Activated CD4-positive, alpha-beta T cell treated with anti-CD3 and anti-CD28 coated beads, Interleukin-2, amount 10 ng/mL, durations not matched to agents 7 days and 5 days (primary cell): ENCODE results near the gene NCAM2. TPM values are rescaled to one million over a fixed set of nuclear protein-coding genes. Genes with fewer than 3 reads are reported as not detected.

Experiments
- CTCF ChIA-PET: fragments of 350-600 bp; sonication (Branson Sonifier 250); formaldehyde crosslinking; loops from one replicate; lab custom pipeline; 2021; ENCODE audit warnings: antibody characterized with exemption; lab: Charles Lee
- POLR2A ChIA-PET: fragments of 350-600 bp; sonication (Branson Sonifier 250); formaldehyde crosslinking; loops from one replicate; lab custom pipeline; 2021; ENCODE audit warnings: antibody characterized with exemption; lab: Charles Lee
- DNase-seq: peaks from one replicate; pipeline ENCODE4 v3.0.0-alpha.2; 2020
- H3K27ac Mint-ChIP-seq: one replicate; pipeline ENCODE4 v1.8.0; 2021; ENCODE audit warnings: mild to moderate bottlenecking, moderate library complexity, mixed read lengths
- H3K27me3 Mint-ChIP-seq: one replicate; pipeline ENCODE4 v1.8.0; 2021; ENCODE audit warnings: mixed read lengths
- H3K36me3 Mint-ChIP-seq: one replicate; pipeline ENCODE4 v1.8.0; 2021; ENCODE audit warnings: low read depth, mixed read lengths
- H3K4me1 Mint-ChIP-seq: one replicate; pipeline ENCODE4 v1.8.0; 2021; ENCODE audit warnings: mixed read lengths
- H3K4me3 Mint-ChIP-seq: one replicate; pipeline ENCODE4 v1.8.0; 2021; ENCODE audit warnings: mild to moderate bottlenecking, moderate library complexity, mixed read lengths
- H3K9me3 Mint-ChIP-seq: one replicate; pipeline ENCODE4 v1.8.0; 2021; ENCODE audit warnings: mixed read lengths
- total RNA-seq, 2 experiments: library from RNA; stranded (reverse); gene quantifications; one replicate each; pipeline ENCODE4 v1.2.3, GENCODE V29; 2021

NCAM2 gene
- total RNA-seq, 2 experiments from 2014 or later: not detected

- no peak overlapping the region for H3K4me3 Mint-ChIP-seq
These were observed 297.1 kb downstream of the NCAM2 start for GRCh38 chr21:21295303-21295702.

GRCh38 chr21:21297211-21297610 is 299.0 kb downstream of the NCAM2 start:
- Mint-ChIP-seq H3K9me3 (no peaks in the 10 kb centered on the region), H3K27me3 (no peaks in the 10 kb centered on the region), H3K4me3 (no peak overlapping the region), H3K36me3 (no peaks in the 10 kb centered on the region), H3K27ac (no peak overlapping the region), H3K4me1 (no peaks in the 10 kb centered on the region)
- POLR2A ChIA-PET: no interaction called here
- DNase-seq: no peak
- CTCF ChIA-PET: no interaction called here

More at GRCh38 chr21:21295303-21295702, 297.1 kb downstream of the NCAM2 start:
- Mint-ChIP-seq H3K36me3 (no peaks in the 10 kb centered on the region), H3K27me3 (no peaks in the 10 kb centered on the region), H3K4me1 (no peaks in the 10 kb centered on the region), H3K9me3 (no peaks in the 10 kb centered on the region), H3K27ac (no peak overlapping the region)
- DNase-seq: no peak
- ChIA-PET CTCF (no interaction called here), POLR2A (no interaction called here)

- ChIA-PET POLR2A (no interaction called here), CTCF (no interaction called here)
- Mint-ChIP-seq H3K4me1 (no peaks in the 10 kb centered on the region), H3K27me3 (no peaks in the 10 kb centered on the region), H3K36me3 (no peaks in the 10 kb centered on the region), H3K9me3 (no peaks in the 10 kb centered on the region), H3K27ac (no peak overlapping the region), H3K4me3 (no peak overlapping the region)
- no peak for DNase-seq
These were observed 302.8 kb downstream of the NCAM2 start for GRCh38 chr21:21301013-21301412.

GRCh38 chr21:21309510-21309909 is 311.3 kb downstream of the NCAM2 start:
- POLR2A ChIA-PET: no interaction called here
- Mint-ChIP-seq H3K27ac (no peak overlapping the region), H3K27me3 (no peaks in the 10 kb centered on the region), H3K9me3 (no peaks in the 10 kb centered on the region), H3K4me1 (no peaks in the 10 kb centered on the region), H3K4me3 (no peak overlapping the region), H3K36me3 (no peaks in the 10 kb centered on the region)
- DNase-seq: no peak
- CTCF ChIA-PET: no interaction called here

GRCh38 chr21:21324297-21324696 is 326.1 kb downstream of the NCAM2 start:
- Mint-ChIP-seq H3K36me3 (no peaks in the 10 kb centered on the region), H3K4me3 (no peak overlapping the region), H3K27me3 (no peaks in the 10 kb centered on the region), H3K4me1 (no peaks in the 10 kb centered on the region), H3K27ac (no peak overlapping the region), H3K9me3 (no peaks in the 10 kb centered on the region)
- DNase-seq: no peak
- ChIA-PET CTCF (no interaction called here), POLR2A (no interaction called here)

- POLR2A ChIA-PET: no interaction called here
These were observed 334.3 kb downstream of the NCAM2 start for GRCh38 chr21:21332492-21332891.

GRCh38 chr21:21341041-21341440 is 342.8 kb downstream of the NCAM2 start:
- no peak for DNase-seq
- ChIA-PET POLR2A (no interaction called here), CTCF (no interaction called here)
- no peak overlapping the region for H3K4me3 Mint-ChIP-seq
- H3K9me3 Mint-ChIP-seq: peaks cover 15% of the 10 kb centered on the region
- H3K4me1 Mint-ChIP-seq: no peaks in the 10 kb centered on the region
- H3K27ac Mint-ChIP-seq: no peak overlapping the region
- H3K27me3 Mint-ChIP-seq: no peaks in the 10 kb centered on the region
- H3K36me3 Mint-ChIP-seq: no peaks in the 10 kb centered on the region

More at GRCh38 chr21:21332492-21332891, 334.3 kb downstream of the NCAM2 start:
- no peaks in the 10 kb centered on the region for H3K36me3 Mint-ChIP-seq
- H3K27me3 Mint-ChIP-seq: no peaks in the 10 kb centered on the region
- H3K4me1 Mint-ChIP-seq: no peaks in the 10 kb centered on the region
- H3K27ac Mint-ChIP-seq: no peak overlapping the region
- CTCF ChIA-PET: no interaction called here
- H3K4me3 Mint-ChIP-seq: no peak overlapping the region
- DNase-seq: no peak
- H3K9me3 Mint-ChIP-seq: no peaks in the 10 kb centered on the region

- no peaks in the 10 kb centered on the region for H3K36me3 Mint-ChIP-seq
- CTCF ChIA-PET: no interaction called here
- peaks cover 23% of the 10 kb centered on the region for H3K9me3 Mint-ChIP-seq
- POLR2A ChIA-PET: no interaction called here
- H3K4me1 Mint-ChIP-seq: no peaks in the 10 kb centered on the region
- no peak for DNase-seq
- H3K4me3 Mint-ChIP-seq: no peak overlapping the region
- no peak overlapping the region for H3K27ac Mint-ChIP-seq
- H3K27me3 Mint-ChIP-seq: no peaks in the 10 kb centered on the region
These were observed 347.1 kb downstream of the NCAM2 start for GRCh38 chr21:21345296-21345695.

GRCh38 chr21:21345872-21346271 is 347.7 kb downstream of the NCAM2 start:
- CTCF ChIA-PET: no interaction called here
- Mint-ChIP-seq H3K9me3 (peaks cover 23% of the 10 kb centered on the region), H3K27me3 (no peaks in the 10 kb centered on the region), H3K27ac (no peak overlapping the region), H3K4me1 (no peaks in the 10 kb centered on the region), H3K36me3 (no peaks in the 10 kb centered on the region), H3K4me3 (no peak overlapping the region)
- POLR2A ChIA-PET: no interaction called here
- no peak for DNase-seq

- ChIA-PET POLR2A (no interaction called here), CTCF (no interaction called here)
- Mint-ChIP-seq H3K4me1 (no peaks in the 10 kb centered on the region), H3K4me3 (no peak overlapping the region), H3K36me3 (no peaks in the 10 kb centered on the region), H3K9me3 (no peaks in the 10 kb centered on the region), H3K27me3 (no peaks in the 10 kb centered on the region), H3K27ac (no peak overlapping the region)
- DNase-seq: no peak
These were observed 368.1 kb downstream of the NCAM2 start for GRCh38 chr21:21366277-21366676.

GRCh38 chr21:21367583-21367982 is 369.4 kb downstream of the NCAM2 start:
- Mint-ChIP-seq H3K36me3 (no peaks in the 10 kb centered on the region), H3K4me3 (no peak overlapping the region), H3K4me1 (no peaks in the 10 kb centered on the region), H3K27ac (no peak overlapping the region), H3K27me3 (no peaks in the 10 kb centered on the region), H3K9me3 (no peaks in the 10 kb centered on the region)
- ChIA-PET POLR2A (no interaction called here), CTCF (no interaction called here)
- no peak for DNase-seq

GRCh38 chr21:21373969-21374368 is 375.8 kb downstream of the NCAM2 start:
- no peaks in the 10 kb centered on the region for H3K36me3 Mint-ChIP-seq
- no peaks in the 10 kb centered on the region for H3K27me3 Mint-ChIP-seq
- no peak overlapping the region for H3K27ac Mint-ChIP-seq
- H3K4me3 Mint-ChIP-seq: no peak overlapping the region
- no peak for DNase-seq
- ChIA-PET POLR2A (no interaction called here), CTCF (no interaction called here)
- H3K4me1 Mint-ChIP-seq: no peaks in the 10 kb centered on the region
- no peaks in the 10 kb centered on the region for H3K9me3 Mint-ChIP-seq

GRCh38 chr21:21383126-21383525 is 384.9 kb downstream of the NCAM2 start:
- DNase-seq: no peak
- no peak overlapping the region for H3K4me3 Mint-ChIP-seq
- ChIA-PET POLR2A (no interaction called here), CTCF (no interaction called here)
- peaks cover 2% of the 10 kb centered on the region for H3K9me3 Mint-ChIP-seq
- no peaks in the 10 kb centered on the region for H3K4me1 Mint-ChIP-seq
- H3K27me3 Mint-ChIP-seq: no peaks in the 10 kb centered on the region
- no peak overlapping the region for H3K27ac Mint-ChIP-seq
- no peaks in the 10 kb centered on the region for H3K36me3 Mint-ChIP-seq

- no peaks in the 10 kb centered on the region for H3K36me3 Mint-ChIP-seq
- H3K27me3 Mint-ChIP-seq: no peaks in the 10 kb centered on the region
- DNase-seq: no peak
- ChIA-PET CTCF (no interaction called here), POLR2A (no interaction called here)
- H3K27ac Mint-ChIP-seq: no peak overlapping the region
- no peaks in the 10 kb centered on the region for H3K4me1 Mint-ChIP-seq
- H3K9me3 Mint-ChIP-seq: peaks cover 5% of the 10 kb centered on the region
- H3K4me3 Mint-ChIP-seq: no peak overlapping the region
These were observed 386.8 kb downstream of the NCAM2 start for GRCh38 chr21:21384977-21385376.
